HEK293 (cell line): ENCODE data around the gene WDR72.

Source experiments
- EGR2 ChIP-seq: fragments of 450-650 bp; formaldehyde crosslinking; IDR thresholded peaks from 2 replicates; pipeline ENCODE4 v1.5.1; 2016; ENCODE audit warnings: low read depth, missing biosample characterization, missing genetic modification characterization
- IKZF3 ChIP-seq: fragments of 450-650 bp; IDR thresholded peaks from 2 replicates; pipeline ENCODE4 v1.5.0; 2018; ENCODE audit warnings: missing biosample characterization, mild to moderate bottlenecking, missing genetic modification characterization, moderate library complexity
- PRDM1 ChIP-seq: fragments of 450-650 bp; formaldehyde crosslinking; IDR thresholded peaks from 2 replicates; pipeline ENCODE4; 2016; ENCODE audit warnings: missing biosample characterization, missing genetic modification characterization
- ZNF266 ChIP-seq: fragments of 450-650 bp; formaldehyde crosslinking; IDR thresholded peaks from 2 replicates; pipeline ENCODE4 v1.5.1; 2016; ENCODE audit warnings: missing biosample characterization, missing genetic modification characterization, low read depth
- ZNF341 ChIP-seq: fragments of 450-650 bp; formaldehyde crosslinking; IDR thresholded peaks from 2 replicates; pipeline ENCODE4; 2016; ENCODE audit warnings: low read depth, missing biosample characterization, missing genetic modification characterization
- ZNF561 ChIP-seq: fragments of 450-650 bp; IDR thresholded peaks from 2 replicates; pipeline ENCODE4 v1.5.1; 2018; ENCODE audit warnings: missing biosample characterization, missing genetic modification characterization, borderline replicate concordance
- ZNF768 ChIP-seq: fragments of 450-650 bp; formaldehyde crosslinking; IDR thresholded peaks from 2 replicates; pipeline ENCODE4 v1.5.1; 2018; ENCODE audit warnings: missing biosample characterization, mild to moderate bottlenecking, missing genetic modification characterization
- TF ChIP-seq, protein P1 (sequence below): fragments of 450-650 bp; formaldehyde crosslinking; IDR thresholded peaks from 2 replicates; pipeline ENCODE4 v1.5.1; 2016; ENCODE audit warnings: missing biosample characterization, missing genetic modification characterization
- TF ChIP-seq, protein P2 (sequence below): fragments of 450-650 bp; formaldehyde crosslinking; IDR thresholded peaks from 2 replicates; pipeline ENCODE4 v1.5.1; 2016; ENCODE audit warnings: missing biosample characterization, missing genetic modification characterization
- TF ChIP-seq, protein P3 (sequence below): fragments of 450-650 bp; formaldehyde crosslinking; IDR thresholded peaks from 2 replicates; pipeline ENCODE4 v1.5.1; 2016; ENCODE audit warnings: missing biosample characterization, missing genetic modification characterization
- TF ChIP-seq, protein P4 (sequence below): fragments of 450-650 bp; formaldehyde crosslinking; IDR thresholded peaks from 2 replicates; pipeline ENCODE4 v1.5.1; 2016; ENCODE audit warnings: missing biosample characterization, missing genetic modification characterization
- TF ChIP-seq, protein P5 (sequence below): fragments of 450-650 bp; IDR thresholded peaks from 2 replicates; pipeline ENCODE4 v1.5.1; 2018; ENCODE audit warnings: missing biosample characterization, mild to moderate bottlenecking, missing genetic modification characterization

DNA sequence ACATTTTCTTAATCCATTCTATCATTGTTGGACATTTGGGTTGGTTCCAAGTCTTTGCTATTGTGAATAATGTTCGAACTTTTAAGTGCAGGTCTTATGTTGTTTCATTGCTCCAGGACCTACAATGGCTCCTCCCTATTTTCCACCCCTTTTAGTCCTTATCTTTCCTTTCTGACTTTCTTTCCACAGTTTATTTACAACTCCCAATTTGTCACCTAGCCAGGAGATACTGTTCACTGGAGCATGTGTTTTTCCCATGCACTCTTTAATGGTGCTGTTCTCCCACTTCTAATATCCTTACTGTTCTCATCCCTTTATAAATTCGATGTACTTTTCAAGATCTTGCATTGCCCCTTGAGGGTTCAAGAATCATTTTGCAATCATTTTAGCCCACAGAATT lies 290.0 kb downstream of the WDR72 start:
- TF ChIP-seq, protein P1, sequence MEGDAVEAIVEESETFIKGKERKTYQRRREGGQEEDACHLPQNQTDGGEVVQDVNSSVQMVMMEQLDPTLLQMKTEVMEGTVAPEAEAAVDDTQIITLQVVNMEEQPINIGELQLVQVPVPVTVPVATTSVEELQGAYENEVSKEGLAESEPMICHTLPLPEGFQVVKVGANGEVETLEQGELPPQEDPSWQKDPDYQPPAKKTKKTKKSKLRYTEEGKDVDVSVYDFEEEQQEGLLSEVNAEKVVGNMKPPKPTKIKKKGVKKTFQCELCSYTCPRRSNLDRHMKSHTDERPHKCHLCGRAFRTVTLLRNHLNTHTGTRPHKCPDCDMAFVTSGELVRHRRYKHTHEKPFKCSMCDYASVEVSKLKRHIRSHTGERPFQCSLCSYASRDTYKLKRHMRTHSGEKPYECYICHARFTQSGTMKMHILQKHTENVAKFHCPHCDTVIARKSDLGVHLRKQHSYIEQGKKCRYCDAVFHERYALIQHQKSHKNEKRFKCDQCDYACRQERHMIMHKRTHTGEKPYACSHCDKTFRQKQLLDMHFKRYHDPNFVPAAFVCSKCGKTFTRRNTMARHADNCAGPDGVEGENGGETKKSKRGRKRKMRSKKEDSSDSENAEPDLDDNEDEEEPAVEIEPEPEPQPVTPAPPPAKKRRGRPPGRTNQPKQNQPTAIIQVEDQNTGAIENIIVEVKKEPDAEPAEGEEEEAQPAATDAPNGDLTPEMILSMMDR (tag by site-specific recombination), result no peak
- TF ChIP-seq EGR2 (tag by site-specific recombination) (no peak), IKZF3 (tag by site-specific recombination) (no peak), ZNF266 (tag by site-specific recombination) (no peak), ZNF341 (no peak), ZNF768 (tag by site-specific recombination) (no peak), ZNF561 (no peak), PRDM1 (no peak)
- TF ChIP-seq, protein P2, sequence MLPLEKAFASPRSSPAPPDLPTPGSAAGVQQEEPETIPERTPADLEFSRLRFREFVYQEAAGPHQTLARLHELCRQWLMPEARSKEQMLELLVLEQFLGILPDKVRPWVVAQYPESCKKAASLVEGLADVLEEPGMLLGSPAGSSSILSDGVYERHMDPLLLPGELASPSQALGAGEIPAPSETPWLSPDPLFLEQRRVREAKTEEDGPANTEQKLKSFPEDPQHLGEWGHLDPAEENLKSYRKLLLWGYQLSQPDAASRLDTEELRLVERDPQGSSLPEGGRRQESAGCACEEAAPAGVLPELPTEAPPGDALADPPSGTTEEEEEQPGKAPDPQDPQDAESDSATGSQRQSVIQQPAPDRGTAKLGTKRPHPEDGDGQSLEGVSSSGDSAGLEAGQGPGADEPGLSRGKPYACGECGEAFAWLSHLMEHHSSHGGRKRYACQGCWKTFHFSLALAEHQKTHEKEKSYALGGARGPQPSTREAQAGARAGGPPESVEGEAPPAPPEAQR (tag by site-specific recombination), result no peak
- TF ChIP-seq, protein P3, sequence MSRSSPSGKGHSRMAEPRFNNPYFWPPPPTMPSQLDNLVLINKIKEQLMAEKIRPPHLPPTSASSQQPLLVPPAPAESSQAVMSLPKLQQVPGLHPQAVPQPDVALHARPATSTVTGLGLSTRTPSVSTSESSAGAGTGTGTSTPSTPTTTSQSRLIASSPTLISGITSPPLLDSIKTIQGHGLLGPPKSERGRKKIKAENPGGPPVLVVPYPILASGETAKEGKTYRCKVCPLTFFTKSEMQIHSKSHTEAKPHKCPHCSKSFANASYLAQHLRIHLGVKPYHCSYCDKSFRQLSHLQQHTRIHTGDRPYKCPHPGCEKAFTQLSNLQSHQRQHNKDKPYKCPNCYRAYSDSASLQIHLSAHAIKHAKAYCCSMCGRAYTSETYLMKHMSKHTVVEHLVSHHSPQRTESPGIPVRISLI, result no peak
- TF ChIP-seq, protein P4, sequence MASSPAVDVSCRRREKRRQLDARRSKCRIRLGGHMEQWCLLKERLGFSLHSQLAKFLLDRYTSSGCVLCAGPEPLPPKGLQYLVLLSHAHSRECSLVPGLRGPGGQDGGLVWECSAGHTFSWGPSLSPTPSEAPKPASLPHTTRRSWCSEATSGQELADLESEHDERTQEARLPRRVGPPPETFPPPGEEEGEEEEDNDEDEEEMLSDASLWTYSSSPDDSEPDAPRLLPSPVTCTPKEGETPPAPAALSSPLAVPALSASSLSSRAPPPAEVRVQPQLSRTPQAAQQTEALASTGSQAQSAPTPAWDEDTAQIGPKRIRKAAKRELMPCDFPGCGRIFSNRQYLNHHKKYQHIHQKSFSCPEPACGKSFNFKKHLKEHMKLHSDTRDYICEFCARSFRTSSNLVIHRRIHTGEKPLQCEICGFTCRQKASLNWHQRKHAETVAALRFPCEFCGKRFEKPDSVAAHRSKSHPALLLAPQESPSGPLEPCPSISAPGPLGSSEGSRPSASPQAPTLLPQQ (tag by site-specific recombination), result no peak
- TF ChIP-seq, protein P5, sequence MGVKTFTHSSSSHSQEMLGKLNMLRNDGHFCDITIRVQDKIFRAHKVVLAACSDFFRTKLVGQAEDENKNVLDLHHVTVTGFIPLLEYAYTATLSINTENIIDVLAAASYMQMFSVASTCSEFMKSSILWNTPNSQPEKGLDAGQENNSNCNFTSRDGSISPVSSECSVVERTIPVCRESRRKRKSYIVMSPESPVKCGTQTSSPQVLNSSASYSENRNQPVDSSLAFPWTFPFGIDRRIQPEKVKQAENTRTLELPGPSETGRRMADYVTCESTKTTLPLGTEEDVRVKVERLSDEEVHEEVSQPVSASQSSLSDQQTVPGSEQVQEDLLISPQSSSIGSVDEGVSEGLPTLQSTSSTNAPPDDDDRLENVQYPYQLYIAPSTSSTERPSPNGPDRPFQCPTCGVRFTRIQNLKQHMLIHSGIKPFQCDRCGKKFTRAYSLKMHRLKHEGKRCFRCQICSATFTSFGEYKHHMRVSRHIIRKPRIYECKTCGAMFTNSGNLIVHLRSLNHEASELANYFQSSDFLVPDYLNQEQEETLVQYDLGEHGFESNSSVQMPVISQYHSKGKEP (tag by site-specific recombination), result no peak
